Measurements from ENCODE around the gene F8. TPM values are rescaled to one million over a fixed set of nuclear protein-coding genes. Genes with fewer than 3 reads are reported as not detected.
A peak's percentile ranks its signal among the peaks of the same experiment; 100 is the strongest.
"Not testable (repeated sequence)": the region's sequence is repeated elsewhere in the genome, so short reads cannot be mapped to it uniquely, and the experiment has no call there.

F8 gene
- total and polyA plus RNA-seq, 9 of the 15 experiments (the other 6 are each of a cell fraction or from before 2014, with no cell fraction given) = 0.41 to 3.8 (median 0.91) TPM

DNA sequence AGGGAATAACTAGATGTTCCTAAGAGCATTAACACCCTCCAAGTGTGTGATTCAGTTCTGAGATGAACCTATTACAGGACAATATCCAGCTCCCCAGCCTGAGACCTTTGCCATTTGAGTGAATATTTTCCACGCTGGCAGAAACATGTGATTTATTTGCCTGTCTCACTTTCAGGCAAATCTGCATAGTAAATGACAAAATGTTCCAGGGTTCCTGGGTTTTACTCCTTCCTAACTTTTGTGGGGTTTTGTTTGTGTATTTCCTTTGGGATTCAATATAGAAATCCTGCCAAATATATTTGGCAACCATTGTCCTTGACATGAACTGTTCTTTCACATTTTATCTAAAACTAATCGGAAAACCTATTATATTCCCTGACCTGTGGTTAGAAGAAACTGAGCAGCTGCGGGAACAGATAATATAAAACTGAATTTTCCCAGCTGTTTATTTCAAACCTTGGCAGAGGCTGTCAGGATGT is 12.5 kb downstream of the F8 start:
- ChIA-PET POLR2A (interaction anchor here (1.6 kb wide), 1 partner anchor 10 kb away, joined by 7 read pairs; no protein-coding TSS in a partner anchor), CTCF (ENCODE audit: low intra/inter-chr PET ratio) (no interaction called here)
- Histone ChIP-seq H3K4me1 (replicated peaks in 1 of 2; ENCODE audit: control insufficient read depth in 2 of 2, insufficient read depth in 2 of 2, low read length in 2 of 2) (peaks cover 21 to 24% of the 10 kb centered on the region in 2 experiments; a peak in 4 of 5 replicates), H3K36me3 (ENCODE audit: control insufficient read depth, insufficient read depth, low read length) (no peaks in the 10 kb centered on the region), H2AFZ (ENCODE audit: low read depth, low read length) (peak overlapping the region; percentile 70), H4K20me1 (replicated peaks; ENCODE audit: control insufficient read depth, insufficient read depth, low read length) (no peaks in the 10 kb centered on the region), H3K4me3 (no peak overlapping the region), H3K27ac (ENCODE audit: extremely low read depth, low read depth, low read length) (0 out of 3 replicates have a peak overlapping the region, but pooled peaks have one; percentile 25), H3K79me2 (ENCODE audit: control insufficient read depth, insufficient read depth, low read length) (no peaks in the 10 kb centered on the region), H3K9ac (ENCODE audit: insufficient read depth in 1 of 2, low read depth in 2 of 2, low read length in 2 of 2) (no peak overlapping the region), H3K4me2 (ENCODE audit: insufficient read depth, low read length) (0 out of 2 replicates have a peak overlapping the region, but pooled peaks have one; percentile 11), H3K9me3 (replicated peaks; ENCODE audit: control insufficient read depth, insufficient read depth, low read depth, low read length) (0 out of 2 replicates have a peak, but pooled peaks cover 2% of the 10 kb centered on the region), H3K27me3 (ENCODE audit: control insufficient read depth in 2 of 2, insufficient read depth in 2 of 2, low read length in 2 of 2) (no peaks in the 10 kb centered on the region), H3K9me1 (ENCODE audit: control insufficient read depth, insufficient read depth, low read length) (no peaks in the 10 kb centered on the region)
- FAIRE-seq (no peak), ATAC-seq (no peak), DNase-seq (ENCODE audit: extremely low read depth in 1 of 4, low spot score in 3 of 4) (no peak)
- intact Hi-C loops (cut with micrococcal nuclease) (no loop called here), in situ Hi-C loops (cut with MboI) (loop anchor here (5.0 kb wide), 1 partner anchor 137 kb away; no protein-coding TSS in a partner anchor)
- 4% methylated on average over 3 of the region's 3 CpGs for WGBS (ENCODE audit: insufficient coverage, low coverage, missing lambda C conversion rate)
- no TSS peak for BruUV-seq (replicated peaks)
- TF ChIP-seq TCF3 (CRISPR knock-in tag; IDR thresholded peaks at IDR 0.05) = peak; percentile 30
- TF ChIP-seq CBFA2T3 (IDR thresholded peaks at IDR 0.05) = peak; percentile 23; the same call in 1 of the 2 replicates
- no peak for TF ChIP-seq NR4A1 (CRISPR knock-in tag; IDR thresholded peaks at IDR 0.05)
- no peak for TF ChIP-seq NR4A1 (tag; IDR thresholded peaks at IDR 0.05)
- TF ChIP-seq ZFP36 (IDR thresholded peaks at IDR 0.05; ENCODE audit: low read depth, low read length, partially characterized antibody) = no peak
- TF ChIP-seq MEIS2 (IDR thresholded peaks at IDR 0.05; ENCODE audit: partially characterized antibody) = peak; percentile 31
- 0 out of 2 replicates have a peak, but pooled peaks have one; percentile 15 for TF ChIP-seq ARID1B (IDR thresholded peaks at IDR 0.05)
- no peak for TF ChIP-seq BCOR (IDR thresholded peaks at IDR 0.05)
- no peak for TF ChIP-seq HDAC6 (IDR thresholded peaks at IDR 0.05; ENCODE audit: low read depth, low read length)

DNA sequence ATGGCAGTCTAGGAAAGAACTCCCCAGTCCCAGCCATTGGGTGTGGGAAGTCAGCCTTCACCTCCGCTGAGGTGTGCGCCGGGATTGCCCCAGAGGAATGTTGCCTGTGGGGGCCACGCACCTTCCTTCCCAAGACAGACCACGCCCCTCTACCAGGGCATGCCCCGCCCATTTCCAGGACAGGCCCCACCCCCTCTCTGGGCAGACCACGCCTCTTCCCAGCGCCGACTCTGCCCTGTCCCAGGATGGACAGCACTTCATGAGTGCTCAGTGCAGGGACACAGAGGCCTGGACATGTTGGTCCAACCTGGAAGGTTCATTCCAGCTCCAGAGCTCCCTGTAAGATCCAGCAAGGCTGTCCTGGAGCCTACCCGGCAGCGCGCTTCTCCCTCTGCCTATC is 13.9 kb downstream of the F8 start:
- H3K9ac ChIP-seq (ENCODE audit: insufficient read depth in 1 of 2, low read depth in 2 of 2, low read length in 2 of 2); H3K4me2 ChIP-seq (ENCODE audit: insufficient read depth, low read length); H3K9me1 ChIP-seq (ENCODE audit: control insufficient read depth, insufficient read depth, low read length); H3K36me3 ChIP-seq (ENCODE audit: control insufficient read depth, insufficient read depth, low read length); H3K79me2 ChIP-seq (ENCODE audit: control insufficient read depth, insufficient read depth, low read length); H3K27ac ChIP-seq (ENCODE audit: extremely low read depth, low read depth, low read length); POLR2A ChIA-PET; H3K27me3 ChIP-seq (ENCODE audit: control insufficient read depth in 2 of 2, insufficient read depth in 2 of 2, low read length in 2 of 2); H4K20me1 ChIP-seq (replicated peaks; ENCODE audit: control insufficient read depth, insufficient read depth, low read length); H3K4me3 ChIP-seq; CTCF ChIA-PET (ENCODE audit: low intra/inter-chr PET ratio); intact Hi-C loops (cut with micrococcal nuclease); H2AFZ ChIP-seq (ENCODE audit: low read depth, low read length); H3K9me3 ChIP-seq (replicated peaks; ENCODE audit: control insufficient read depth, insufficient read depth, low read depth, low read length); DNase-seq (ENCODE audit: extremely low read depth in 1 of 4, low spot score in 3 of 4); BruUV-seq (replicated peaks): not testable (repeated sequence)
- FAIRE-seq = peak; percentile 78
- peaks cover 21 to 32% of the 10 kb centered on the region in 2 experiments; a peak in 4 of 5 replicates for H3K4me1 ChIP-seq (replicated peaks in 1 of 2; ENCODE audit: control insufficient read depth in 2 of 2, insufficient read depth in 2 of 2, low read length in 2 of 2)
- WGBS (ENCODE audit: insufficient coverage, low coverage, missing lambda C conversion rate) = 100% methylated on average over 3 of the region's 12 CpGs
- in situ Hi-C loops (cut with MboI) = loop anchor here (5.0 kb wide), 1 partner anchor 139 kb away; no protein-coding TSS in a partner anchor
- ATAC-seq = peak; percentile 98

Data from K562 (cell line).